Stomach (tissue), 4 donors: ENCODE data around the gene DCBLD2.

Experiments
- CTCF ChIP-seq, 7 experiments: fragments of 450-650 bp in 4 of 7; fragments of 200-600 bp in 3 of 7; sonication (generic) in 3 of 7; IDR thresholded peaks; one replicate each; pipeline ENCODE4 v1.5.1; 2016 to 2019; ENCODE audit warnings: antibody characterized with exemption in 7 of 7, control low read depth in 2 of 7, mild to moderate bottlenecking in 1 of 7
- EP300 ChIP-seq: sonication (generic); formaldehyde crosslinking; IDR thresholded peaks from one replicate; pipeline ENCODE4 v1.6.1; 2017; ENCODE audit warnings: antibody characterized with exemption
- POLR2A ChIP-seq, 4 donors: fragments of 450-650 bp; IDR thresholded peaks; one replicate each; pipeline ENCODE4 v1.6.1; 2016; ENCODE audit warnings: antibody characterized with exemption in 4 of 4, control low read depth in 2 of 4, mild to moderate bottlenecking in 1 of 4, moderate library complexity in 1 of 4
- POLR2AphosphoS5 ChIP-seq, 3 donors: sonication (generic); formaldehyde crosslinking; IDR thresholded peaks; one replicate each; pipeline ENCODE4 v1.6.1; 2016; ENCODE audit warnings: antibody characterized with exemption in 3 of 3

GRCh38 chr3:98821063-98821462, 80.4 kb downstream of the DCBLD2 start:
- no peak for TF ChIP-seq POLR2A (IDR thresholded peaks at IDR 0.05)
- no peak for TF ChIP-seq CTCF (IDR thresholded peaks at IDR 0.05)
- TF ChIP-seq POLR2AphosphoS5 (IDR thresholded peaks at IDR 0.05), result no peak
- no peak for TF ChIP-seq EP300
